Measurements from ENCODE around the gene KLHL30. TPM values are rescaled to one million over a fixed set of nuclear protein-coding genes. Genes with fewer than 3 reads are reported as not detected.

Gene KLHL30
- total RNA-seq, 2 donors from 2014 or later = not detected

DNA sequence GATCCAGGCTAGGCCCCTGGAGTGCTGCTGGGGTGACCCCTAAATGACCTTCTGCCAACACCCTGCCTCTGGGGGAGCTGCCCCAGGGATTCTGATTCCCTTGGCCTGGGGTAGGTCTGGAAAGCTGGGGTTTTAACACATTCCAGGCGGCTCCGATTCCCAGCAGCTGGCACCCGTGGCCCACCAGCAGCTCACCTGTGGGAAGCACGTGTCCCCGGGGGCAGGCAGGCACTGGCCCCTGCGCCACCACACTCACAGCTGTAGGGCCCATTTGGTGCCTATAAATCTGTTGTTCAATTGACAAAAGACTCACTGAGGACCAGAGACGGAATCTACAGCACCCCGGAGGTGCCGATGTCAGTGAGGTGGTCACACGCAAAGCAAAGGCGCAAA, 4.1 kb upstream of the KLHL30 start:
- no peaks in the 10 kb centered on the region for H3K36me3 Mint-ChIP-seq
- no peaks in the 10 kb centered on the region for H3K9me3 Mint-ChIP-seq
- no peak for ATAC-seq
- no peak overlapping the region for H3K27ac Mint-ChIP-seq
- DNase-seq (ENCODE audit: low spot score in 2 of 2) = no peak

GRCh38 chr2:238135601-238136150, 2.8 kb upstream of the KLHL30 start:
- Mint-ChIP-seq H3K9me3 (no peaks in the 10 kb centered on the region), H3K36me3 (no peaks in the 10 kb centered on the region), H3K27ac (no peak overlapping the region)
- DNase-seq (ENCODE audit: low spot score in 2 of 2) = no peak
- no peak for ATAC-seq

- no peak for ATAC-seq
Observed at GRCh38 chr2:238136820-238137537, 1.5 kb upstream of the KLHL30 start.

GRCh38 chr2:238137885-238138284, 583 bp upstream of the KLHL30 start:
- no peak for ATAC-seq
- H3K9me3 Mint-ChIP-seq = no peaks in the 10 kb centered on the region
- no peak overlapping the region for H3K27ac Mint-ChIP-seq
- DNase-seq (ENCODE audit: low spot score in 2 of 2) = no peak
- no peaks in the 10 kb centered on the region for H3K36me3 Mint-ChIP-seq

More at GRCh38 chr2:238136820-238137537, 1.5 kb upstream of the KLHL30 start:
- Mint-ChIP-seq H3K36me3 (no peaks in the 10 kb centered on the region), H3K9me3 (no peaks in the 10 kb centered on the region), H3K27ac (no peak overlapping the region)
- no peak for DNase-seq (ENCODE audit: low spot score in 2 of 2)

- DNase-seq (ENCODE audit: low spot score in 2 of 2) (peak in 1 of 2 donors; percentile 68), ATAC-seq (peak; percentile 30 to 65)
- Mint-ChIP-seq H3K9me3 (no peaks in the 10 kb centered on the region), H3K36me3 (no peaks in the 10 kb centered on the region), H3K27ac (no peak overlapping the region)
Observed at GRCh38 chr2:238139196-238140039, 950 bp downstream of the KLHL30 start.

DNA sequence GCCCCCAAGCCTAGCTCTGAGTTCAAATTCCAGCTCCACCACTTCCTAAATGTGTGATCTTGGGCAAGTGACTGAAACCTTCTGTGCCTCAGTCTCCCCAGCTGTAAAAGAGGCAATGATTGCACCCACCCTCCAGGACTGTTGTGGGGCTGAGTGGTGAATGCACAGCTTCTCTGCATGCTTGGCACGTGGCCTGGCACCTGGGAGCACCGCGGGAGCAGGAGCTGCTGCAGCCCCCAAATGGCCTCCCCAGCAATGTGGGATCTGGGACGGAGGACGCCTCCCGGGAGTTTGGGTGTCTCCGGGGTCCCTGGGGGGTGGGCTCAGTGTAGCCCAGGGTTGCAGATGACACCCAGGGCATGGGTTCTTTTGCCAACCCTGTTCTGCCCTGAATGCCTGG, 1.6 kb downstream of the KLHL30 start:
- DNase-seq (ENCODE audit: low spot score in 2 of 2) (no peak), ATAC-seq (no peak)
- Mint-ChIP-seq H3K27ac (no peak overlapping the region), H3K36me3 (no peaks in the 10 kb centered on the region), H3K9me3 (no peaks in the 10 kb centered on the region)

DNA sequence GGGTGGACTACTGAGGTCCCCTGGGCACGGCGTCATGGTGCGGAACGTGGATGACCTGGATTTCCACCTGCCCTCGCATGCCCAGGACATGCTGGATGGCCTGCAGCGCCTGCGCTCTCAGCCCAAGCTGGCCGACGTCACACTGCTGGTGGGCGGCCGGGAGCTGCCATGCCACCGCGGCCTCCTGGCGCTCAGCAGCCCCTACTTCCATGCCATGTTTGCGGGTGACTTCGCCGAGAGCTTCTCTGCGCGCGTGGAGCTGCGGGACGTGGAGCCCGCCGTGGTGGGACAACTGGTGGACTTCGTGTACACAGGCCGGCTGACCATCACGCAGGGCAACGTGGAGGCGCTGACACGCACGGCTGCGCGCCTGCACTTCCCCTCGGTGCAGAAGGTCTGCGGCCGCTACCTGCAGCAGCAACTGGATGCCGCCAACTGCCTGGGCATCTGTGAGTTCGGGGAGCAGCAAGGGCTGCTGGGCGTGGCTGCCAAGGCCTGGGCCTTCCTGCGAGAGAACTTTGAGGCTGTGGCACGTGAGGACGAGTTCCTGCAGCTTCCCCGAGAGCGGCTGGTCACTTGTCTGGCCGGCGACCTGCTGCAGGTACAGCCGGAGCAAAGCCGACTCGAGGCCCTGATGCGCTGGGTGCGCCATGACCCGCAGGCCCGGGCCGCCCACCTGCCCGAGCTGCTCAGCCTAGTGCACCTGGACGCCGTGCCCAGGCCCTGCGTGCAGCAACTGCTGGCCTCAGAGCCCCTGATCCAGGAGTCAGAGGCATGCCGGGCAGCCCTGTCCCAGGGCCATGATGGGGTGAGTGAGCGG, 2.5 kb downstream of the KLHL30 start:
- no peak for DNase-seq (ENCODE audit: low spot score in 2 of 2)
- ATAC-seq = no peak
- Mint-ChIP-seq H3K9me3 (no peaks in the 10 kb centered on the region), H3K36me3 (no peaks in the 10 kb centered on the region), H3K27ac (no peak overlapping the region)

GRCh38 chr2:238141541-238142318, 3.3 kb downstream of the KLHL30 start:
- no peaks in the 10 kb centered on the region for H3K36me3 Mint-ChIP-seq
- H3K9me3 Mint-ChIP-seq = no peaks in the 10 kb centered on the region
- DNase-seq (ENCODE audit: low spot score in 2 of 2) = no peak
- ATAC-seq = peak in 1 of 2 donors; percentile 20
- peak overlapping the region in 1 of 2 donors; percentile 19 for H3K27ac Mint-ChIP-seq

GRCh38 chr2:238142382-238143205, 4.1 kb downstream of the KLHL30 start:
- Mint-ChIP-seq H3K36me3 (no peaks in the 10 kb centered on the region), H3K9me3 (no peaks in the 10 kb centered on the region), H3K27ac (no peak overlapping the region)
- ATAC-seq (no peak), DNase-seq (ENCODE audit: low spot score in 2 of 2) (no peak)

DNA sequence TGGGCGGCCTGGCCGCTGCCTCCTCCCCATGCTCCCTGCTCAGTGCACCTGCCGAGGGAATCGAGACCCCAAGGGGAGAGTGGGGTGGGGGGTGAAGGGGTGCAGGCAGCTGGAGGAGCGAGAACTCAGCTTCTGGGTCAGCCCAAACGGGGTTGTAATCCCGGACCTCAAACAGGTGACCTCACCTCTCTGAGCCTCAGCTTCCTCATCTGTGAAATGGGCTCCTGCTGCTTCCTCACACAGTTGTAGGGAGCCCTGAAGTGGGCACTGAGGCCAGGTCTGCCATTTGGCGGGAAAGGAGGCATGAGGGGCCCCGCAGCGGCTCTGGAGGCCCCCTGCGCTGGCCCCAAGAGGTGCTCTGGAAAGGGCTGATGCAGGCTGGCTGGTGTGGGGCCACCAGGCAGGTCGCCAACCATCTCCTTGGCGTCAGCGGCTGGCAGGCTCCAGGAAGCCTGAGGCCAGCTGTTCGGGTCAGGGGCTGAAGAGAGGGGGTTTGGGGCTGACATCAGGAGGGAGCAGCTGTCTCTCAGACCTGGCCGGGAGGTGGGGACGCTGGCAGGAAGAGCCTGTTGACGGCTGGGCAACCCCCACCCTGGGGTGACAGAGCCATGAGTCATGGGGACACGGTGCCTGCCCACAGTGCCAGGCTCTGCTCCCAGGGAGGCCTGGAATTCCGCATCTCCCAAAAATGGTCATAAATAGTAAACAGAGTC, 4.9 kb downstream of the KLHL30 start:
- Mint-ChIP-seq H3K9me3 (no peaks in the 10 kb centered on the region), H3K36me3 (no peaks in the 10 kb centered on the region), H3K27ac (peak overlapping the region; percentile 22 to 57)
- DNase-seq (ENCODE audit: low spot score in 2 of 2) (no peak), ATAC-seq (peak in 1 of 2 donors; percentile 47)

DNA sequence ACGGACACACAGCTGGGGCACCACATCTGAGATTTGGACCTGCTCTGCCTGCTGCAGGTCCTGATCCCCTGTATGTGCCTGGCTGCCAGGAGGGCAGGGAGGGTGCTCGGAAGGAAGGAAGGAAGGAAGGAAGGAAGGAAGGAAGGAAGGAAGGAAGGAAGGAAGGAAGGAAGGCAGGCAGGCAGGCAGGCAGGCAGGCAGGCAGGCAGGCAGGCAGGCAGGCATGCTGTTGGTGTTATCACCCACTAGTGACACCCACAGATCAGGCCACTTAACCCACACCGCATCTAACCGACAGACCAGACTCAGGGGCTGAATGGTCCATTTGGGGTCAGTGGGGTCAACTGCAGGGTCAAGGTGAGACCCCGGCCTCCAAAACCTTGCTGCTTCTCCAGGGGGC, 5.8 kb downstream of the KLHL30 start:
- no peak for ATAC-seq
- no peaks in the 10 kb centered on the region for H3K36me3 Mint-ChIP-seq
- H3K9me3 Mint-ChIP-seq = no peaks in the 10 kb centered on the region
- DNase-seq (ENCODE audit: low spot score in 2 of 2) = no peak
- H3K27ac Mint-ChIP-seq = no peak overlapping the region

- H3K27ac Mint-ChIP-seq = no peak overlapping the region
- ATAC-seq (no peak), DNase-seq (ENCODE audit: low spot score in 2 of 2) (no peak)
- H3K36me3 Mint-ChIP-seq = no peaks in the 10 kb centered on the region
- no peaks in the 10 kb centered on the region for H3K9me3 Mint-ChIP-seq
Observed at GRCh38 chr2:238145046-238145445, 6.6 kb downstream of the KLHL30 start.

DNA sequence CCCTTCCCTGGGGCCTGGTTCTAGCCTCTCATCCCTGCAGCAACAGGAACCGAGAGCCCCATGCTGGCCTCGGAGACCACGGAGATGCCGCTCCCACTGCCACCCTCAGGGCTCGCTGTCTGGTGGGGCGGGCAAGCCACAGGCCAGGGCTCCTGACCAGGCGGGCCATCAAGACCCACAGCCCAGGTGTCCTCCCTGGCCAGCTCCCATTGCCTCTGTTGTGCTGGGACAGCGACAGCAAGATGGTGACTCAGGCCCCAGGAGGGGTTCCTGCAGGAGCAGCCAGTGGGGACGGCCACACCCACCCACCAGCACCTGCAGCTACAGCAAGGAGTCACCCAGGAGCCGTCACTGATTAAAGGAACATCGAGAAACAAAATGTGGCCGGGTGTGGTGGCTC, 7.4 kb downstream of the KLHL30 start:
- no peak for DNase-seq (ENCODE audit: low spot score in 2 of 2)
- no peaks in the 10 kb centered on the region for H3K9me3 Mint-ChIP-seq
- no peak overlapping the region for H3K27ac Mint-ChIP-seq
- no peaks in the 10 kb centered on the region for H3K36me3 Mint-ChIP-seq
- ATAC-seq = no peak

DNA sequence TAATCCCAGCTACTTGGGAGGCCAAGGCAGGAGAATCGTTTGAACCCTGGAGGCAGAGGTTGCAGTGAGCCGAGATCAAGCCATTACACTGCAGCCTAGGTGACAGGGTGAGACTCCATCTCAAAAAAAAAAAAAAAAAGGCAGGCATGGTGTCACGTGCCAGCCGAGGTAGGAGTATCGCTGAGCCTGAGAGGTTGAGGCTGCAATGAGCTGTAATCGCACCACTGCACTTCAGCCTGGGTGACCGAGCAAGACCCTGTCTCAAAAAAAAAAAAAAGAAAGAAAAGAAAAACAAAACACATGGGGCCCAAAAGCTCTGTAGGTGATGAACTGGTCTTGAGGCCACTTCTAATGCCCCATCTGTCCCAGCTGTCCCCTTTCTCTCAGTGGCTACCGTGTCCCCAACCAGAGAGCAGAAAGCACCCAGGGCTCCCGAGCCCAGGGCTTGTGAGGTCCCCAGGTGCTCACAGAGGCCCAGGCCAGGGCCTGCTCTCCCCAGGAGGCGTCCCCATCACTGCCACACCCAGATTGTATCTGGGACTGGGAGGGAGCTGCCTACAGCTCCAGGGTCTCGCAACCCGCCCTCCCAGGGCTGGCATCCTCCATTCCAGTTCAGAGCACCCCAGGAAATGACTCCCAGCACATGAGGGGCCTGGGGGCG, 8.5 kb downstream of the KLHL30 start:
- no peak for ATAC-seq
- H3K9me3 Mint-ChIP-seq = no peaks in the 10 kb centered on the region

More for the DNA sequence above, 8.5 kb downstream of the KLHL30 start:
- Mint-ChIP-seq H3K27ac (no peak overlapping the region), H3K36me3 (no peaks in the 10 kb centered on the region)
- no peak for DNase-seq (ENCODE audit: low spot score in 2 of 2)

Measured in activated naive CD4-positive, alpha-beta T cell treated with anti-CD3 and anti-CD28 coated beads, Interleukin-2, amount 50 U/mL, for 72 hours (primary cell).